Cardiac muscle cell (in vitro differentiated cells and primary cell): ENCODE data around the gene TTLL8. TPM values are rescaled to one million over a fixed set of nuclear protein-coding genes. Genes with fewer than 3 reads are reported as not detected.
A peak's percentile ranks its signal among the peaks of the same experiment; 100 is the strongest.

Experiments
- DNase-seq, 2 donors: peaks; one replicate each; pipeline versions ENCODE4 v3.0.0 to v3.0.0-alpha.2; 2010 to 2017; ENCODE audit warnings: low read depth in 1 of 2, low spot score in 1 of 2
- H3K27ac ChIP-seq: fragments of 200-600 bp; sonication (generic); 2 replicates; pipeline ENCODE4 v1.5.1; 2016
- H3K27me3 ChIP-seq: fragments of 200-600 bp; sonication (generic); 2 replicates; pipeline ENCODE4 v1.6.0; 2016; ENCODE audit warnings: control low read depth
- H3K36me3 ChIP-seq: fragments of 200-600 bp; sonication (generic); 2 replicates; pipeline ENCODE4 v1.5.1; 2016; ENCODE audit warnings: control low read depth
- H3K4me1 ChIP-seq: fragments of 200-600 bp; sonication (generic); 2 replicates; pipeline ENCODE4 v1.8.1; 2017; ENCODE audit warnings: low read depth, mild to moderate bottlenecking, mixed run types
- H3K4me3 ChIP-seq: fragments of 200-600 bp; sonication (generic); 2 replicates; pipeline ENCODE4 v1.5.1; 2016; ENCODE audit warnings: mild to moderate bottlenecking
- H3K9me3 ChIP-seq: fragments of 200-600 bp; sonication (generic); 2 replicates; pipeline ENCODE4 v1.5.1; 2017; ENCODE audit warnings: low read depth, mild to moderate bottlenecking, control low read depth
- CTCF ChIP-seq: IDR thresholded peaks from 2 replicates; pipeline ENCODE4 v1.5.1; 2012; ENCODE audit warnings: low read depth, mild to moderate bottlenecking, low read length
- polyA plus RNA-seq: library from polyadenylated mRNA; unstranded; fragments of >200 nt; fragmentation: Nextera tagmentation; extraction: Ambion mirVana; gene quantifications from 2 replicates; pipeline ENCODE4 v1.2.1, GENCODE V29; 2016
- total RNA-seq: library from RNA; depleted of rRNA; stranded (reverse); fragments of >200 nt; gene quantifications from 2 replicates; pipeline ENCODE4 v1.2.3, GENCODE V29; 2016

Gene TTLL8
- total RNA-seq (not detected in 2 replicates), polyA plus RNA-seq (not detected in 2 replicates)

- DNase-seq: peak in 1 of 2 donors; percentile 19
- no peak within 1 kb of the TSS for H3K27ac ChIP-seq
- no peaks in the 10 kb centered on the region for H3K9me3 ChIP-seq
- no peak for TF ChIP-seq CTCF
- H3K4me1 ChIP-seq: peaks cover 21% of the 10 kb centered on the region
- H3K27me3 ChIP-seq: peaks cover 12% of the 10 kb centered on the region
- H3K36me3 ChIP-seq: no peaks in the 10 kb centered on the region
- peak within 1 kb of the TSS; percentile 9 for H3K4me3 ChIP-seq
These were observed at the start of gene TTLL8 for GRCh38 chr22:50058061-50058905. Gene TTLL8, minus strand, starts transcription at chr22:50058298.

GRCh38 chr22:50107529-50107928, 49.4 kb upstream of the TTLL8 start:
- DNase-seq: no peak
- Histone ChIP-seq H3K27me3 (no peaks in the 10 kb centered on the region), H3K9me3 (no peaks in the 10 kb centered on the region), H3K36me3 (no peaks in the 10 kb centered on the region), H3K4me3 (no peak overlapping the region), H3K4me1 (no peaks in the 10 kb centered on the region), H3K27ac (no peak overlapping the region)
- TF ChIP-seq CTCF: no peak

GRCh38 chr22:50105208-50106100, 47.4 kb upstream of the TTLL8 start:
- DNase-seq: peak in 1 of 2 donors; percentile 66
- Histone ChIP-seq H3K9me3 (no peaks in the 10 kb centered on the region), H3K27ac (no peak overlapping the region), H3K4me3 (no peak overlapping the region), H3K36me3 (no peaks in the 10 kb centered on the region), H3K27me3 (no peaks in the 10 kb centered on the region), H3K4me1 (no peaks in the 10 kb centered on the region)
- no peak for TF ChIP-seq CTCF

- TF ChIP-seq CTCF: no peak
- Histone ChIP-seq H3K36me3 (no peaks in the 10 kb centered on the region), H3K9me3 (no peaks in the 10 kb centered on the region), H3K27me3 (no peaks in the 10 kb centered on the region), H3K4me3 (no peak overlapping the region), H3K27ac (no peak overlapping the region), H3K4me1 (no peaks in the 10 kb centered on the region)
- no peak for DNase-seq
These were observed 46.0 kb upstream of the TTLL8 start for GRCh38 chr22:50104141-50104544.

- no peak overlapping the region for H3K27ac ChIP-seq
- H3K36me3 ChIP-seq: no peaks in the 10 kb centered on the region
- TF ChIP-seq CTCF: no peak
- H3K27me3 ChIP-seq: no peaks in the 10 kb centered on the region
- DNase-seq: no peak
- no peaks in the 10 kb centered on the region for H3K9me3 ChIP-seq
- no peaks in the 10 kb centered on the region for H3K4me1 ChIP-seq
- H3K4me3 ChIP-seq: no peak overlapping the region
These were observed 44.8 kb upstream of the TTLL8 start for GRCh38 chr22:50102946-50103345.
